B cell (primary cell): ENCODE results near the gene PA2G4. TPM values are rescaled to one million over a fixed set of nuclear protein-coding genes. Genes with fewer than 3 reads are reported as not detected.

ENCODE experiments used
- ATAC-seq: fragments of 200-7000 bp; cut with Tn5 transposase; one replicate; pipeline ENCODE4 v1.10.0; 2021; ENCODE audit warnings: low read depth, mild to moderate bottlenecking, moderate number of reproducible peaks, moderate library complexity
- CTCF ChIA-PET: fragments of 350-600 bp; sonication (Branson Sonifier 250); formaldehyde crosslinking; loops from one replicate; lab custom pipeline; 2021; ENCODE audit warnings: antibody characterized with exemption, inconsistent platforms; lab: Charles Lee
- POLR2A ChIA-PET: fragments of 350-600 bp; sonication (Branson Sonifier 250); formaldehyde crosslinking; loops from one replicate; lab custom pipeline; 2021; ENCODE audit warnings: antibody characterized with exemption; lab: Charles Lee
- DNase-seq: peaks from one replicate; pipeline ENCODE4 v3.0.0; 2013
- H2AFZ ChIP-seq: 2 replicates; pipeline ENCODE4 v1.6.1; 2012; ENCODE audit warnings: mild to moderate bottlenecking, low read depth, low read length; ENCODE audit not compliant: insufficient read depth, poor library complexity, severe bottlenecking
- H3K27ac ChIP-seq, 2 donors: 1 replicate in 1 of 2; 2 replicates in 1 of 2; pipeline ENCODE4 v1.5.1; 2012 to 2013; ENCODE audit warnings: low read length in 2 of 2, mild to moderate bottlenecking in 2 of 2, moderate library complexity in 1 of 2
- H3K27me3 ChIP-seq, 4 experiments: fragments of 200-600 bp in 1 of 4; sonication (generic) in 1 of 4; replicated peaks in 1 of 4; 1 replicate in 2 of 4; 2 replicates in 2 of 4; pipeline versions ENCODE4 v1.6.1 to v1.7.0; 2013 to 2016; ENCODE audit warnings: low read length in 3 of 4, mild to moderate bottlenecking in 2 of 4, mixed read lengths in 1 of 4, moderate library complexity in 1 of 4; ENCODE audit not compliant: insufficient read depth in 4 of 4, control insufficient read depth in 3 of 4; ENCODE audit errors: control extremely low read depth in 1 of 4
- H3K36me3 ChIP-seq, 2 experiments: replicated peaks in 1 of 2; 1 replicate in 1 of 2; 2 replicates in 1 of 2; pipeline versions ENCODE4 v1.6.1 to v1.7.1; 2013; ENCODE audit warnings: low read length in 1 of 2; ENCODE audit not compliant: insufficient read depth in 2 of 2, control insufficient read depth in 1 of 2; ENCODE audit errors: control extremely low read depth in 1 of 2, extremely low read depth in 1 of 2
- H3K4me1 ChIP-seq, 2 donors: fragments of 200-600 bp in 1 of 2; sonication (generic) in 1 of 2; 1 replicate in 1 of 2; 2 replicates in 1 of 2; pipeline versions ENCODE4 v1.5.1 to v1.6.1; 2013 to 2017; ENCODE audit warnings: low read length in 2 of 2; ENCODE audit not compliant: control insufficient read depth in 2 of 2, insufficient read depth in 2 of 2
- H3K4me2 ChIP-seq: replicated peaks from 2 replicates; pipeline ENCODE3; 2012; ENCODE audit warnings: mild to moderate bottlenecking, low read depth, low read length; ENCODE audit not compliant: poor library complexity, severe bottlenecking
- H3K4me3 ChIP-seq, 5 experiments: fragments of 200-600 bp in 1 of 5; sonication (generic) in 1 of 5; 1 replicate in 3 of 5; 2 replicates in 2 of 5; pipeline versions ENCODE4 v1.5.1 to v1.7.0; 2011 to 2016; ENCODE audit warnings: low read length in 4 of 5, mild to moderate bottlenecking in 4 of 5, low read depth in 2 of 5, control low read depth in 1 of 5, moderate library complexity in 1 of 5; ENCODE audit not compliant: insufficient read depth in 1 of 5; ENCODE audit errors: control extremely low read depth in 1 of 5, extremely low read depth in 1 of 5
- H3K79me2 ChIP-seq: fragments of 200-600 bp; sonication (generic); one replicate; pipeline ENCODE4 v1.6.0; 2016; ENCODE audit warnings: low read length; ENCODE audit not compliant: control insufficient read depth, insufficient read depth
- H3K9ac ChIP-seq: fragments of 200-600 bp; sonication (generic); 2 replicates; pipeline ENCODE4 v1.6.1; 2017; ENCODE audit warnings: mild to moderate bottlenecking, low read length, moderate library complexity
- H3K9me3 ChIP-seq, 3 donors: one replicate each; pipeline versions ENCODE4 v1.6.1 to v1.7.1; 2013; ENCODE audit warnings: low read length in 2 of 3; ENCODE audit not compliant: control insufficient read depth in 2 of 3, insufficient read depth in 1 of 3; ENCODE audit errors: control extremely low read depth in 1 of 3
- H4K20me1 ChIP-seq: 2 replicates; pipeline ENCODE4 v1.6.0; 2012; ENCODE audit warnings: mild to moderate bottlenecking, low read length; ENCODE audit not compliant: insufficient read depth, control insufficient read depth, poor library complexity, severe bottlenecking
- H3K27ac Mint-ChIP-seq: one replicate; pipeline ENCODE4 v1.8.0; 2021; ENCODE audit warnings: mixed read lengths
- H3K27me3 Mint-ChIP-seq: one replicate; pipeline ENCODE4 v1.8.0; 2021; ENCODE audit warnings: mixed read lengths
- H3K4me1 Mint-ChIP-seq: one replicate; pipeline ENCODE4 v1.8.0; 2021; ENCODE audit warnings: mixed read lengths
- H3K4me3 Mint-ChIP-seq: one replicate; pipeline ENCODE4 v1.8.0; 2021; ENCODE audit warnings: mixed read lengths
- H3K9me3 Mint-ChIP-seq: one replicate; pipeline ENCODE4 v1.8.0; 2022; ENCODE audit warnings: mixed read lengths; ENCODE audit not compliant: insufficient read depth
- CTCF ChIP-seq: fragments of 200-600 bp; IDR thresholded peaks from one replicate; pipeline ENCODE4 v1.8.0; 2022; ENCODE audit warnings: antibody characterized with exemption, mild to moderate bottlenecking
- EZH2 ChIP-seq: IDR thresholded peaks from 2 replicates; pipeline ENCODE4 v1.6.1; 2012; ENCODE audit warnings: borderline replicate concordance, low read depth, mild to moderate bottlenecking, moderate library complexity, low read length; ENCODE audit not compliant: insufficient read depth, poor library complexity, severe bottlenecking
- WGBS: methylation state at CpG from one replicate; pipeline ENCODE4 v1.1.5; 2013; ENCODE audit warnings: missing lambda C conversion rate; ENCODE audit not compliant: insufficient coverage; 5-methylcytosine and 5-hydroxymethylcytosine counted together
- intact Hi-C: fragments of 100-400 bp; cut with micrococcal nuclease; formaldehyde crosslinking; loops from one replicate; pipeline ENCODE4 v1.10.0; 2022
- polyA plus RNA-seq: library from polyadenylated mRNA; depleted of rRNA; stranded (reverse); fragments of >200 nt; gene quantifications from 2 replicates; pipeline ENCODE4 v1.2.3, GENCODE V29; 2012
- total RNA-seq, 2 donors: library from RNA; stranded (reverse); fragments of 120-200 nt in 1 of 2; gene quantifications; 1 replicate in 1 of 2; 2 replicates in 1 of 2; pipeline versions ENCODE4 v1.2.3 to v1.2.4, GENCODE V29; 2013 to 2022

PA2G4 gene
- total and polyA plus RNA-seq, 2 donors (not counting 1 experiment from before 2014, with no cell fraction given), result 56.7 to 77.3 TPM

GRCh38 chr12:56078427-56078826, 25.9 kb upstream of the PA2G4 start:
- no peak overlapping the region for H3K4me2 ChIP-seq

More at GRCh38 chr12:56078427-56078826, 25.9 kb upstream of the PA2G4 start:
- no peak for DNase-seq
- ChIA-PET POLR2A (no interaction called here), CTCF (interaction anchor here (1.6 kb wide), 1 partner anchor 40 kb away, joined by 3 read pairs; the partner anchor contains the start of gene ZC3H10)
- WGBS, result no CpG with 5 or more reads among the region's 1 CpG
- Histone ChIP-seq H2AFZ (no peak overlapping the region), H3K9me3 (peaks cover 0 to 12% (median 0%) of the 10 kb centered on the region in 3 donors), H3K36me3 (no peaks in the 10 kb centered on the region), H3K4me3 (no peak overlapping the region), H3K4me1 (peaks cover 18 to 22% of the 10 kb centered on the region in 2 donors), H3K27me3 (peaks cover 0 to 39% (median 15%) of the 10 kb centered on the region in 4 experiments), H3K9ac (no peak overlapping the region), H3K27ac (no peak overlapping the region), H4K20me1 (no peaks in the 10 kb centered on the region), H3K79me2 (no peaks in the 10 kb centered on the region)
- Mint-ChIP-seq H3K27ac (no peak overlapping the region), H3K9me3 (no peaks in the 10 kb centered on the region), H3K4me3 (peak overlapping the region; percentile 91), H3K4me1 (peaks cover 12% of the 10 kb centered on the region), H3K27me3 (peaks cover 9% of the 10 kb centered on the region)
- no peak for TF ChIP-seq EZH2
- TF ChIP-seq CTCF, result no peak
- ATAC-seq, result no peak
- intact Hi-C loops, result no loop called here
